GM23248 (cell line): ENCODE results near the gene RNF121. TPM values are rescaled to one million over a fixed set of nuclear protein-coding genes. Genes with fewer than 3 reads are reported as not detected.

Experiments used
- DNase-seq: peaks from one replicate; pipeline ENCODE4 v3.0.0-alpha.2; 2015
- H2AFZ ChIP-seq: fragments of 200-600 bp; sonication (generic); 2 replicates; pipeline ENCODE4 v1.6.1; 2016; ENCODE audit warnings: antibody characterized with exemption
- H3F3A ChIP-seq: fragments of 200-600 bp; sonication (generic); 2 replicates; pipeline ENCODE4 v1.6.1; 2016; ENCODE audit warnings: mild to moderate bottlenecking, antibody characterized with exemption, mixed run types; ENCODE audit not compliant: insufficient read depth
- H3K27ac ChIP-seq: fragments of 200-600 bp; sonication (generic); 2 replicates; pipeline ENCODE4 v1.5.1; 2016; ENCODE audit warnings: mild to moderate bottlenecking
- H3K27me3 ChIP-seq: fragments of 200-600 bp; sonication (generic); replicated peaks from 2 replicates; pipeline ENCODE4 v1.6.1; 2016; ENCODE audit warnings: mild to moderate bottlenecking; ENCODE audit not compliant: insufficient read depth
- H3K36me3 ChIP-seq: fragments of 200-600 bp; sonication (generic); 2 replicates; pipeline ENCODE4 v1.6.1; 2016; ENCODE audit warnings: low read depth, mild to moderate bottlenecking
- H3K4me1 ChIP-seq: fragments of 200-600 bp; sonication (generic); 2 replicates; pipeline ENCODE4 v1.6.1; 2016; ENCODE audit warnings: mild to moderate bottlenecking; ENCODE audit not compliant: insufficient read depth
- H3K4me2 ChIP-seq: fragments of 200-600 bp; sonication (generic); one replicate; pipeline ENCODE4 v1.6.1; 2016; ENCODE audit warnings: mild to moderate bottlenecking; ENCODE audit not compliant: unreplicated experiment
- H3K4me3 ChIP-seq: fragments of 200-600 bp; sonication (generic); 2 replicates; pipeline ENCODE4 v1.5.1; 2016; ENCODE audit warnings: mild to moderate bottlenecking
- H3K79me2 ChIP-seq: fragments of 200-600 bp; sonication (generic); 2 replicates; pipeline ENCODE4 v1.6.1; 2016; ENCODE audit warnings: mild to moderate bottlenecking; ENCODE audit not compliant: insufficient read depth
- H3K9ac ChIP-seq: fragments of 200-600 bp; sonication (generic); 2 replicates; pipeline ENCODE4 v1.6.1; 2016; ENCODE audit warnings: mild to moderate bottlenecking
- H3K9me2 ChIP-seq: fragments of 200-600 bp; sonication (generic); 2 replicates; pipeline ENCODE4 v1.6.1; 2016; ENCODE audit warnings: mixed run types, mild to moderate bottlenecking, moderate library complexity; ENCODE audit not compliant: insufficient read depth
- H3K9me3 ChIP-seq: fragments of 200-600 bp; sonication (generic); one replicate; pipeline ENCODE4 v1.6.1; 2017; ENCODE audit warnings: low read depth
- H4K20me1 ChIP-seq: fragments of 200-600 bp; sonication (generic); 2 replicates; pipeline ENCODE4 v1.6.0; 2016; ENCODE audit not compliant: insufficient read depth
- EZH2 ChIP-seq: fragments of 200-600 bp; sonication (generic); IDR thresholded peaks from 2 replicates; pipeline ENCODE4 v1.6.1; 2018; ENCODE audit warnings: antibody characterized with exemption, mild to moderate bottlenecking; ENCODE audit not compliant: insufficient read depth, poor library complexity, severe bottlenecking
- EZH2phosphoT487 ChIP-seq: fragments of 200-600 bp; sonication (generic); IDR thresholded peaks from 2 replicates; pipeline ENCODE4 v1.6.1; 2018; ENCODE audit warnings: antibody characterized with exemption, moderate library complexity, mild to moderate bottlenecking, low read depth; ENCODE audit not compliant: insufficient read depth
- WGBS, 2 experiments: methylation state at CpG; one replicate each; pipeline ENCODE4 v1.1.6; 2015 to 2017; ENCODE audit warnings: low lambda C conversion rate in 2 of 2, low coverage in 1 of 2; ENCODE audit errors: missing lambda C conversion rate in 2 of 2; 5-methylcytosine and 5-hydroxymethylcytosine counted together
- in situ Hi-C: fragments of 300-500 bp; cut with MboI; formaldehyde crosslinking; loops from 2 replicates; pipeline ENCODE4 v1.15.0; 2020
- polyA plus RNA-seq: library from polyadenylated mRNA; unstranded; fragments of >200 nt; fragmentation: Nextera tagmentation; extraction: Ambion mirVana; gene quantifications from 2 replicates; pipeline ENCODE4 v1.2.1, GENCODE V29; 2016
- total RNA-seq: library from RNA; depleted of rRNA; stranded (reverse); fragments of >200 nt; shearing (Covaris generic); gene quantifications from 2 replicates; pipeline ENCODE4 v1.2.3, GENCODE V29; 2014

Gene RNF121
- total and polyA plus RNA-seq, 2 experiments from 2014 or later, result 19.9 to 20.3 TPM

DNA sequence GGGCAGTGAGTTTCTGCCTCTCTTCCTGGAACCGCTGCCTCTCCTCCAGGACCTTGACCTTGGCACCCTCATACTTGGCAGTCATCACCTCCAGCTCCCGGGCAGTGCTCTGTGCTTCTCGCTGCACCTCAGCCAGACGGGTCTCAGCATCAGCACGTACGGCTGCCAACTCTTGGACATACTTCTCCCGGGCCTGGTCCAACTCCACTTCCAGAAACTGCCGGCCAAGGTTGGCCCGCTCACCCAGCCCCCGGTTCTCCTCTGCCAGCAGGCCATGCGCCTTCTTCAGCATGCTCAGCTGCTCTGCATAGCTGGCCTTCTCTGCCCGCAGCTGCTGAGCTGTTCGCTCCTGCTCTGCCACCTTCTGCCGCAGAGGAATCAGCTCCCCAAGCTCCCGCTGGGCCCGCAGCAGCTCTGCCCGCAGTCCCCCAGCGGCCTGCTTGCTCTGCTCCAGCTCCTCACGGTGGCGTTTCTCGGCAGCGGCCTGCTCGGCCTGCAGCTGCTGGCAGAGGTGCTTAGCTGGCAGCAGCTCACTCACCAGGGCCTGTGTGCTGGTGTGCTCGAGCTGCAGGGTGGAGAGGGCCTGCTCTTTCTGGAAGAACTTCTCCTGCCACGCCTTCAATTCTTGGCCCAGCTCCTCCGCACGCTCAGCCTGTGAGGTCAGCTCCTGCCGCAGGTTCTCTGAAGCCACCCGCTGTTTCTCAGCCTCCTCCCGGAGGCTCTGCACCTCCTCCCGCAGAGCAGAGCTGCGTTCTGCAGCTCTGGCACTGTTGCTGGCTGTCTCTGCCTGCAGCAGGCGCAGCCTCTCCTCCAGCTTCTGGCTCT, 84.3 kb downstream of the RNF121 start:
- Histone ChIP-seq H3K9ac (peak overlapping the region; percentile 45), H3K27me3 (no peaks in the 10 kb centered on the region), H3K9me2 (no peaks in the 10 kb centered on the region), H2AFZ (no peak overlapping the region), H3F3A (peaks cover 26% of the 10 kb centered on the region), H4K20me1 (no peaks in the 10 kb centered on the region), H3K79me2 (peaks cover 33% of the 10 kb centered on the region), H3K27ac (peak overlapping the region; percentile 56), H3K4me3 (no peak overlapping the region), H3K36me3 (peaks cover 65% of the 10 kb centered on the region), H3K4me2 (peak overlapping the region; percentile 40), H3K9me3 (no peaks in the 10 kb centered on the region), H3K4me1 (peaks cover 11% of the 10 kb centered on the region)
- 36 to 38% methylated on average over 29 to 33 of the region's 33 CpGs for WGBS, 2 experiments
- no peak for TF ChIP-seq EZH2
- TF ChIP-seq EZH2phosphoT487, result no peak
- peak; percentile 94 for DNase-seq
- in situ Hi-C loops, result no loop called here

DNA sequence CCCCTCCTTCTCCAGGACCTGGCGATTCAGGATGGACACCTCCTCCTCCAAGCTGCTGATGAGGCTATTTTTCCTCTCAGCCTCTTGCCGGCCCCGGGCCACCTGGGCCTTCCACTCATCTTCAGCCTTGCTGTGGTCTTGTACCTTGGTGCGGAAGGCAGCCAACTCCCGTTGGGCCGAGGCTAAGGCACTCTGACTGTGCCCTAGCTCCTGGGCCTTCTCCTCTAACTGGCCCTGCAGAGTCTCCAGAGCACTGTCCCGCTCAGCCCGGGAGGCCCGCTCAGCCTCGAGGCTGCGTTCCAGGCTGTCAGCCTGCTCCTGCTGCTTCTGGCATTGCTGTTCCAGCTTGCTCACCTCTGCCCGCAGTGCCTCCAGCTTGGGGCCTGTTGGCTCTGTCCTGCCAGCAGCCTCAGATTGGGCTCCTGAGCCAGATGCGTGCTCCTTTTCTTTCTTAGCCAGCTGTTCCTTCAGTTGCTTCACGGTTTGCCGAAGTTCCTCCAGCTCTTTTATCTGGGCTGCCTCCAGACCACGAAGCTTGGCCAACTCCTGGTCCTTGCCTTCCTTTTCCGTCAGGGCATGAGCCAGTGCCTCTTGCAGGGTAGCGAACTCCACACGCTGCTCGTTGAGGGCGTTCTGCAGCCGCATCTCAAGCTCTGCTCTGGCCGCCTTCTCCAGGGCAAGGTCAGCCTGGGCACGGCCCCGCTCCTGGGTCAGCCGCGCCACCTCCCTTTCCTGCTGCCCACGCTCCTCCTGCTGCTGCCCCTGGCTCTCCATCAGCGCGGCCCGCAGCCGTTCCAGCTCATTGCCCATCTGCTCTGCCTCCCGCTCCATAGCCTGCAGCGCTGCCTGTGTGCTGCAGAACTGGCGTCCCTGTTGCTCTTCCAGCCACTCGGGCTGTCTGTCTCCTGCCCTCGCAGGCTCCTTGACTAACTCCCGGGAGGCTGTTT, 85.2 kb downstream of the RNF121 start:
- H3K9ac ChIP-seq, result peak overlapping the region; percentile 33
- no peaks in the 10 kb centered on the region for H4K20me1 ChIP-seq
- H3K27ac ChIP-seq, result peak overlapping the region; percentile 56
- H3K27me3 ChIP-seq, result no peaks in the 10 kb centered on the region
- H3F3A ChIP-seq, result peaks cover 19% of the 10 kb centered on the region
- H2AFZ ChIP-seq, result no peak overlapping the region
- peaks cover 11% of the 10 kb centered on the region for H3K4me1 ChIP-seq
- no peaks in the 10 kb centered on the region for H3K9me2 ChIP-seq
- peak; percentile 42 for DNase-seq
- peaks cover 62% of the 10 kb centered on the region for H3K36me3 ChIP-seq
- H3K4me2 ChIP-seq, result peak overlapping the region; percentile 40
- 58 to 65% methylated on average over 37 to 38 of the region's 38 CpGs for WGBS, 2 experiments
- TF ChIP-seq EZH2phosphoT487 (no peak), EZH2 (no peak)
- H3K9me3 ChIP-seq, result no peaks in the 10 kb centered on the region
- in situ Hi-C loops, result no loop called here
- no peak overlapping the region for H3K4me3 ChIP-seq
- peaks cover 33% of the 10 kb centered on the region for H3K79me2 ChIP-seq

GRCh38 chr11:72014761-72015320, 86.0 kb downstream of the RNF121 start:
- TF ChIP-seq EZH2, result no peak
- no peak for TF ChIP-seq EZH2phosphoT487
- H2AFZ ChIP-seq, result no peak overlapping the region
- H3K4me2 ChIP-seq, result no peak overlapping the region
- peaks cover 33% of the 10 kb centered on the region for H3K79me2 ChIP-seq
- in situ Hi-C loops, result no loop called here
- no peaks in the 10 kb centered on the region for H3K9me3 ChIP-seq
- H3K27ac ChIP-seq, result no peak overlapping the region
- H3K9ac ChIP-seq, result no peak overlapping the region
- no peaks in the 10 kb centered on the region for H3K9me2 ChIP-seq
- H3F3A ChIP-seq, result peaks cover 19% of the 10 kb centered on the region
- peaks cover 11% of the 10 kb centered on the region for H3K4me1 ChIP-seq
- H3K36me3 ChIP-seq, result peaks cover 70% of the 10 kb centered on the region
- no peak overlapping the region for H3K4me3 ChIP-seq
- H4K20me1 ChIP-seq, result no peaks in the 10 kb centered on the region
- WGBS, 2 experiments, result 85 to 87% methylated on average over 16 of the region's 16 CpGs
- H3K27me3 ChIP-seq, result no peaks in the 10 kb centered on the region
- no peak for DNase-seq

GRCh38 chr11:72015511-72016061, 86.7 kb downstream of the RNF121 start:
- no peaks in the 10 kb centered on the region for H3K27me3 ChIP-seq
- no peak overlapping the region for H3K27ac ChIP-seq
- H3K9me3 ChIP-seq, result no peaks in the 10 kb centered on the region
- H4K20me1 ChIP-seq, result no peaks in the 10 kb centered on the region
- in situ Hi-C loops, result no loop called here
- H2AFZ ChIP-seq, result no peak overlapping the region
- peak; percentile 40 for DNase-seq
- TF ChIP-seq EZH2 (no peak), EZH2phosphoT487 (no peak)
- no peak overlapping the region for H3K4me3 ChIP-seq
- no peak overlapping the region for H3K4me2 ChIP-seq
- H3K4me1 ChIP-seq, result peaks cover 11% of the 10 kb centered on the region
- no peaks in the 10 kb centered on the region for H3K9me2 ChIP-seq
- peaks cover 33% of the 10 kb centered on the region for H3K79me2 ChIP-seq
- 85 to 88% methylated on average over 10 of the region's 10 CpGs for WGBS, 2 experiments
- H3F3A ChIP-seq, result peaks cover 19% of the 10 kb centered on the region
- H3K36me3 ChIP-seq, result peaks cover 76% of the 10 kb centered on the region
- no peak overlapping the region for H3K9ac ChIP-seq
